DOHH2 (cell line): Measurements from ENCODE around the gene CARMIL1.

Experiments used
- H3F3A ChIP-seq: fragments of 200-600 bp; sonication (generic), shearing (Covaris generic); 2 replicates; pipeline ENCODE4 v1.6.0; 2016; ENCODE audit warnings: antibody characterized with exemption, mild to moderate bottlenecking; ENCODE audit not compliant: control insufficient read depth, insufficient read depth
- H3K27ac ChIP-seq: fragments of 200-600 bp; sonication (generic); 2 replicates; pipeline ENCODE4 v1.5.1; 2014; ENCODE audit warnings: low read depth, mild to moderate bottlenecking, low read length, moderate library complexity
- H3K27me3 ChIP-seq: fragments of 200-600 bp; sonication (generic); 2 replicates; pipeline ENCODE4 v1.6.1; 2014; ENCODE audit warnings: mild to moderate bottlenecking, low read length, mixed read lengths; ENCODE audit not compliant: control insufficient read depth
- H3K36me3 ChIP-seq: fragments of 200-600 bp; sonication (generic); 2 replicates; pipeline ENCODE4 v1.6.1; 2014; ENCODE audit warnings: mild to moderate bottlenecking, low read length, moderate library complexity, mixed read lengths; ENCODE audit not compliant: control insufficient read depth
- H3K4me1 ChIP-seq: fragments of 200-600 bp; sonication (generic); 2 replicates; pipeline ENCODE4 v1.6.1; 2014; ENCODE audit warnings: mild to moderate bottlenecking, low read length, mixed read lengths; ENCODE audit not compliant: control insufficient read depth
- H3K4me2 ChIP-seq: fragments of 200-600 bp; sonication (generic); 2 replicates; pipeline ENCODE4 v1.6.0; 2014; ENCODE audit warnings: mild to moderate bottlenecking, low read length, moderate library complexity
- H3K4me3 ChIP-seq: fragments of 200-600 bp; sonication (generic); 2 replicates; pipeline ENCODE4 v1.5.1; 2014; ENCODE audit warnings: mild to moderate bottlenecking, low read length, mixed read lengths
- H3K79me2 ChIP-seq: fragments of 200-600 bp; sonication (generic); 2 replicates; pipeline ENCODE4 v1.6.1; 2014; ENCODE audit warnings: mild to moderate bottlenecking, low read length, mixed read lengths; ENCODE audit not compliant: control insufficient read depth
- H3K9me2 ChIP-seq: fragments of 200-600 bp; sonication (generic); replicated peaks from 2 replicates; pipeline ENCODE4 v1.6.1; 2014; ENCODE audit warnings: mild to moderate bottlenecking, low read length, mixed read lengths; ENCODE audit not compliant: control insufficient read depth
- H3K9me3 ChIP-seq: fragments of 200-600 bp; sonication (generic); 2 replicates; pipeline ENCODE4 v1.6.1; 2014; ENCODE audit warnings: antibody characterized with exemption, low read length, mixed read lengths; ENCODE audit not compliant: control insufficient read depth, insufficient read depth
- H4K20me1 ChIP-seq: fragments of 200-600 bp; sonication (generic); 2 replicates; pipeline ENCODE4 v1.6.0; 2014; ENCODE audit warnings: low read depth, mild to moderate bottlenecking, antibody characterized with exemption, low read length, moderate library complexity; ENCODE audit not compliant: control insufficient read depth, insufficient read depth
- CTCF ChIP-seq: fragments of 200-600 bp; sonication (generic); IDR thresholded peaks from one replicate; pipeline ENCODE4 v1.5.1; 2014; ENCODE audit warnings: antibody characterized with exemption, mild to moderate bottlenecking, low read depth, low read length; ENCODE audit not compliant: poor library complexity, severe bottlenecking
- EZH2phosphoT487 ChIP-seq: fragments of 200-600 bp; sonication (generic); IDR thresholded peaks from 2 replicates; pipeline ENCODE4 v1.6.1; 2017; ENCODE audit warnings: borderline replicate concordance, mild to moderate bottlenecking, antibody characterized with exemption, low read length, moderate library complexity, mixed read lengths

CARMIL1 gene

DNA sequence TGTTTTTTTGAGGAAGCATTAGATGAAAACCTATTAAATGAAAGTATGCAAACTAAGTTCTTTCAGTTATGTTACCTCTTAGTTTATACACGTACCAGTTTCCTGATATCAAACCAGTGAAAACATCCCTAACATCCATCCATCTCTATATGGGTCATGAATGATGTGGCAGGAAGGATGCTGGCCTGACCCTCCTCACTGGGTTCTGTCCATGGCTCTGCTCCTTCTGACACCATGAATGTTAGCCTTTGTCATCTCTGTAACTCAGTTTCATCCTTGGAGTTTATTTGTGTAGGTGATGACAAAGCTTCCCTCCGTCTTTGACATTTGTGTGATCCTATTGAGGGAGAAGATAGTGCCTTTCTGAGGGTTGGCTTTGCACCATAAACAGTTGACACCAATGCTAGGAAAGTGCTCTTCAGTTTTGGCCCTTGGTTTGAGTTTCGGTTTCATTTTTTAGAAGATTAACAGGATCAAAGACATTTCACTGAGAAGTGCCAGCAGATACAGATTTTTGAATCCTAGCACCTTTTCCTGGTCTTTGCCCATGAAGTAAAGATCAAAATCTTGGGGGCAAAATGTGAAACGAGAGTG, 300.8 kb downstream of the CARMIL1 start:
- no peaks in the 10 kb centered on the region for H3K36me3 ChIP-seq
- no peaks in the 10 kb centered on the region for H3K4me1 ChIP-seq
- H3K9me2 ChIP-seq: no peaks in the 10 kb centered on the region
- no peaks in the 10 kb centered on the region for H3F3A ChIP-seq
- no peak overlapping the region for H3K27ac ChIP-seq
- no peak for TF ChIP-seq CTCF
- no peak for TF ChIP-seq EZH2phosphoT487
- H3K9me3 ChIP-seq: no peaks in the 10 kb centered on the region
- no peak overlapping the region for H3K4me3 ChIP-seq
- no peak overlapping the region for H3K4me2 ChIP-seq
- H3K79me2 ChIP-seq: no peaks in the 10 kb centered on the region
- H3K27me3 ChIP-seq: no peaks in the 10 kb centered on the region
- H4K20me1 ChIP-seq: no peaks in the 10 kb centered on the region

DNA sequence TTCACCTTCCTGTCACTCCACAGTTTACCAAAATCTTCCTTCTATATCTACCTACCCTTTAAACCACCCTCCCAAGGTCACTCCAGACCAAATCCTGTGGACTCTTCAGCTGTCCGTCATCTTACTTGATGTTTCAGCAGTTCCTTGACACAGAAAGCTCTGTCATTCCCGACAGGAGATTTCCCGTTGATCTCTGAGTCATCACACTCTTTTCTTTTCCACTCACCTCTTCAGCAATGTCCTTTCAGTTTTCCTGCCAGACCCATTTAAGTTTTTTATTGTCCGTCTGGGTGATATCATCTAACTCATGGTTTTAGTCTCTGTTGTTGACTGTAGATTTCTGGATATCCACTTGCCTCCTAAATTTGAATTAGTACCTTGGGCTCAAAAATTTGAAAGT, 302.9 kb downstream of the CARMIL1 start:
- no peaks in the 10 kb centered on the region for H3K9me3 ChIP-seq
- no peaks in the 10 kb centered on the region for H3K79me2 ChIP-seq
- H3K4me2 ChIP-seq: no peak overlapping the region
- no peaks in the 10 kb centered on the region for H3K4me1 ChIP-seq
- H3K27me3 ChIP-seq: no peaks in the 10 kb centered on the region
- no peak overlapping the region for H3K27ac ChIP-seq
- H3K4me3 ChIP-seq: no peak overlapping the region
- no peak for TF ChIP-seq CTCF
- H3K9me2 ChIP-seq: no peaks in the 10 kb centered on the region
- no peaks in the 10 kb centered on the region for H3F3A ChIP-seq
- H3K36me3 ChIP-seq: no peaks in the 10 kb centered on the region
- no peaks in the 10 kb centered on the region for H4K20me1 ChIP-seq

DNA sequence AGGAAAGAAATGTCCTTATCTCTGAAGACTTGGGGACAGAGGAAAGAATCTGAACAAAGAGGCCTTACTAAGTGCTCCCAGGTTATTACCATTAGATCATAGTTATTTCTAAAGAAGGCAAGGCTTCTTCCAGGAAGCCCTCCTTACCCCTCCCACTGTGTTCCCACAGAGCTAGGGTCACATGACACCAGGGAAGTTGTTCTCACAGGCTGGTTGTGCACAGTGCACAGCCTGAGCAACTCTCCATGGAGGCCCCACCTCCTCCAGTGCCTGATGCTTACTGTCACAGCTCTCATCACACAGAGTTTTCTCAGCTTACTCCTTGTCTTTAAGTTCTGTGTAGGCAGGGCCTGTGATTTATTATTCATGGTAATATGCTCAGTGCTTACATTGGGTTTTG, 303.9 kb downstream of the CARMIL1 start:
- Histone ChIP-seq H3K9me2 (no peaks in the 10 kb centered on the region), H3K27ac (no peak overlapping the region), H4K20me1 (no peaks in the 10 kb centered on the region), H3K36me3 (no peaks in the 10 kb centered on the region), H3K4me2 (no peak overlapping the region), H3K9me3 (no peaks in the 10 kb centered on the region), H3K27me3 (no peaks in the 10 kb centered on the region), H3K79me2 (no peaks in the 10 kb centered on the region), H3K4me1 (no peaks in the 10 kb centered on the region), H3K4me3 (no peak overlapping the region), H3F3A (no peaks in the 10 kb centered on the region)
- TF ChIP-seq CTCF: no peak
- TF ChIP-seq EZH2phosphoT487: no peak

- Histone ChIP-seq H3K27me3 (no peaks in the 10 kb centered on the region), H3K4me2 (no peak overlapping the region), H4K20me1 (no peaks in the 10 kb centered on the region), H3F3A (no peaks in the 10 kb centered on the region), H3K9me3 (no peaks in the 10 kb centered on the region), H3K36me3 (no peaks in the 10 kb centered on the region), H3K4me3 (no peak overlapping the region), H3K9me2 (no peaks in the 10 kb centered on the region), H3K4me1 (no peaks in the 10 kb centered on the region), H3K79me2 (no peaks in the 10 kb centered on the region), H3K27ac (no peak overlapping the region)
- TF ChIP-seq CTCF (no peak), EZH2phosphoT487 (no peak)
Measured at GRCh38 chr6:25583906-25584305, 304.7 kb downstream of the CARMIL1 start.
